Ovary (tissue), 9 donors: ENCODE results near the gene FGD3. TPM values are rescaled to one million over a fixed set of nuclear protein-coding genes. Genes with fewer than 3 reads are reported as not detected.
A peak's percentile ranks its signal among the peaks of the same experiment; 100 is the strongest.

Experiments
- DNase-seq, 5 donors: peaks; one replicate each; pipeline ENCODE4 v3.0.0-alpha.2; 2019 to 2020
- H3K27ac ChIP-seq, 2 donors: fragments of 200-600 bp; one replicate each; pipeline versions ENCODE4 v1.5.1 to v1.8.0; 2019 to 2022
- H3K27me3 ChIP-seq: fragments of 200-600 bp; one replicate; pipeline ENCODE4 v1.8.0; 2022
- H3K36me3 ChIP-seq: fragments of 200-600 bp; sonication (generic); one replicate; pipeline ENCODE4 v1.5.1; 2019
- H3K4me1 ChIP-seq: one replicate; pipeline ENCODE4 v1.8.1; 2013; ENCODE audit warnings: mild to moderate bottlenecking, moderate library complexity; ENCODE audit not compliant: insufficient read depth
- H3K4me3 ChIP-seq: fragments of 200-600 bp; sonication (generic); one replicate; pipeline ENCODE4 v1.5.1; 2017
- H3K9me3 ChIP-seq, 2 donors: fragments of 200-600 bp in 1 of 2; sonication (generic) in 1 of 2; one replicate each; pipeline versions ENCODE4 v1.5.1 to v1.8.1; 2013 to 2019; ENCODE audit warnings: mild to moderate bottlenecking in 1 of 2, moderate library complexity in 1 of 2
- EP300 ChIP-seq: sonication (generic); formaldehyde crosslinking; IDR thresholded peaks from one replicate; pipeline ENCODE4 v1.6.1; 2017; ENCODE audit warnings: antibody characterized with exemption
- POLR2A ChIP-seq: fragments of 450-650 bp; IDR thresholded peaks from one replicate; pipeline ENCODE4 v1.6.1; 2017; ENCODE audit warnings: antibody characterized with exemption, mild to moderate bottlenecking, moderate library complexity
- WGBS, 3 donors: extraction: QIAGEN DNeasy Blood & Tissue Kit in 1 of 3; methylation state at CpG; one replicate each; pipeline versions ENCODE4 v1.1.5 to v1.1.7; 2013 to 2017; 5-methylcytosine and 5-hydroxymethylcytosine counted together
- intact Hi-C, 4 donors: fragments of 100-400 bp; cut with DNase I; formaldehyde crosslinking; loops; one replicate each; pipeline versions ENCODE4 v1.11.0 to v1.15.1; 2022 to 2023
- polyA plus RNA-seq, 2 donors: library from polyadenylated mRNA; stranded (reverse); fragments of 200-250 nt in 1 of 2; fragments of 350-450 nt in 1 of 2; fragmentation: Illumina TruSeq in 1 of 2; extraction: RNeasy Lipid Tissue Mini Kit (QIAGEN cat#74804) in 1 of 2; gene quantifications; one replicate each; pipeline ENCODE4 v1.2.3, GENCODE V29; 2013 to 2014
- total RNA-seq, 7 donors: library from RNA; depleted of rRNA in 2 of 7; stranded (reverse); fragments of >200 nt in 2 of 7; fragmentation: NEBNext Ultra II Directional in 3 of 7; extraction: Animal tissue kit (Norgen Biotek cat#: 25700) in 3 of 7; gene quantifications; one replicate each; pipeline versions ENCODE4 v1.1.0 to v1.2.4, GENCODE V29; 2016 to 2023
- TF ChIP-seq, protein P1 (sequence below), 3 donors: fragments of 450-650 bp in 2 of 3; fragments of 200-600 bp in 1 of 3; IDR thresholded peaks; one replicate each; pipeline versions ENCODE4 v1.5.1 to v1.8.0; 2016 to 2022; ENCODE audit warnings: antibody characterized with exemption in 3 of 3, mild to moderate bottlenecking in 1 of 3
- donor health status: DM: no; HTN: no; CAD: no; lungs with moderate emphysema.
- donor health status: DM: no; HTN: no; CAD: no.
- donor health status: Bipolar disorder and iron deficiency.
- donor health status: DM: yes; HTN: yes; CAD: no.
- donor health status: DM: no; HTN: no; CAD: no.
- donor health status: DM: yes; HTN: yes; CAD: no.

The FGD3 gene
- total and polyA plus RNA-seq, 9 donors, result 1.1 to 6.7 (median 2.0) TPM

DNA sequence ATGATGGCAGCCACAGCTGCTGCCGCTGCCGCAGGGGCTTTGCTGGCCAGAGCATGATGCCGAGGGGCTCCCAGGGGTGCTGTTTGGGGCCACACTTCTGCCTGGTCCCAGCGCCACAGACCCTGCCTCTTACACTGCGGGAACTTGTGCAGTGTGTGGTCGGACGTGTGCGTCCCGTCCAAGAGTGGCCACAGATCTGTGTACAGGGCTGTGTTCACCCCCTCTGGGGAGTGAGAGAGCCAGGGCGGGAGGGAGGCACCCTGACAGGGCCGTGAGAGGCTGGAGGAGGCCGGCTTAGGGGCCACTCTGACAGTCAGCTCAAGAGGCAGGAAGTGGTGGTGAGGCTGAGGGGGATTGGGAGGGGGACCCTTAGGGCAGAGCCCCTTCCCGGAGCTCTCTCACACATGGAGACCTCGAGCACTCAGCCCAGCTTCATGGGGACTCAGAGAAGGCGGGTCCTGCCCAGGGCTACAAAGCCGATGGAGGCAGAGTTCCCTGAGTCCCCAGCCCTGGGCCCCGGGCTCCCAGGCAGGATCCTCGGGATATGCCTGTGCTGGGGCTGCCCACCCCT, 135.6 kb downstream of the FGD3 start:
- Histone ChIP-seq H3K27ac (no peak overlapping the region), H3K36me3 (no peaks in the 10 kb centered on the region), H3K27me3 (no peaks in the 10 kb centered on the region), H3K4me3 (no peak overlapping the region), H3K4me1 (no peaks in the 10 kb centered on the region), H3K9me3 (no peaks in the 10 kb centered on the region)
- DNase-seq, result peak in 4 of 5 donors; percentile 5 to 28 (median 12)
- 71 to 77% (median 76%) methylated on average over 18 of the region's 18 CpGs for whole genome bisulfite sequencing, 3 donors
- intact Hi-C loops, result no loop called here
- TF ChIP-seq EP300 (no peak), POLR2A (no peak)
- TF ChIP-seq, protein P1, sequence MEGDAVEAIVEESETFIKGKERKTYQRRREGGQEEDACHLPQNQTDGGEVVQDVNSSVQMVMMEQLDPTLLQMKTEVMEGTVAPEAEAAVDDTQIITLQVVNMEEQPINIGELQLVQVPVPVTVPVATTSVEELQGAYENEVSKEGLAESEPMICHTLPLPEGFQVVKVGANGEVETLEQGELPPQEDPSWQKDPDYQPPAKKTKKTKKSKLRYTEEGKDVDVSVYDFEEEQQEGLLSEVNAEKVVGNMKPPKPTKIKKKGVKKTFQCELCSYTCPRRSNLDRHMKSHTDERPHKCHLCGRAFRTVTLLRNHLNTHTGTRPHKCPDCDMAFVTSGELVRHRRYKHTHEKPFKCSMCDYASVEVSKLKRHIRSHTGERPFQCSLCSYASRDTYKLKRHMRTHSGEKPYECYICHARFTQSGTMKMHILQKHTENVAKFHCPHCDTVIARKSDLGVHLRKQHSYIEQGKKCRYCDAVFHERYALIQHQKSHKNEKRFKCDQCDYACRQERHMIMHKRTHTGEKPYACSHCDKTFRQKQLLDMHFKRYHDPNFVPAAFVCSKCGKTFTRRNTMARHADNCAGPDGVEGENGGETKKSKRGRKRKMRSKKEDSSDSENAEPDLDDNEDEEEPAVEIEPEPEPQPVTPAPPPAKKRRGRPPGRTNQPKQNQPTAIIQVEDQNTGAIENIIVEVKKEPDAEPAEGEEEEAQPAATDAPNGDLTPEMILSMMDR (IDR thresholded peaks at IDR 0.05), result no peak

DNA sequence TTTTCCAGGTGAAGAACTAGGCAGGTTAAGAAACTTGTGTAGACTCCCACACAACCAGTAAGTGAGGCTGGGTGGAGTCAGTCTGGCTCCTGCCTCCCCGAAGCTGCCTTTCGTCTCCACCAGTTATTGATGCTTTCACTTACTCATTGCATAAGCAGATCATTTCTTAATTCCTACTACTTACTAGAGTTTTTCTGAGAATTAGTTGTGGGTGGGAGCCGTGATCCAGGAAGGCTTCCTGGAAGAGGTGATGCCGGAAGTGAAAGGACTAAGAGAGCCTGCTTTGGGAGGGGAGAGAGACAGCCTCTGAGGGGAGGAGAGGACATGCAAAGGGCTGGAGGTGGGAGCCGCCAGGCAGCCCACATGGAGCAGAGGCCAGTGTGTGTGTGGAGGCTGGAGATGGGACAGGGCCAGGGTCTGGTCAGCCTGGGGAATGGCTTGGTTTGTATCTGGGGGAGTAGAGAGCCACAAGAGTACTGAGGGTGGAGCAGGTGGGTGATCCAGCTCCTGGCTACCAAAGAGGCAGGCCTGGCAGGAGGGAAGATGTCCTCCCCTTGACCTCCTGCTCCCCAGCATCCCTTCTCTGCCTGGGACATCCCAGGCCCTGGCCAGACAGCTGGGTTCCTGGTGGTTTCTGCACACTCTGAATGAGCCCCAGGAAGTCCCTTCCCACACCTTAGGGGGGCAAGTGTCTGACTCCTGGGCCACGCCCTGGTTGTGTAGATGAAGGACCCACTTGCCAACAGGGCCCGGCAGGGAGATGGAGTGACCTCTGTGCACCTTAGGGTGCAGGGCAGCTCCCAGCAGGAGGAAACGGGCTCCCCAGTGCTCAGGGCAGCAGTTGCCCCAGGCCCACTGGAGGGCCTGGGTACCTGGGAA, 136.5 kb downstream of the FGD3 start:
- peak in 3 of 5 donors; percentile 5 to 22 (median 10) for DNase-seq
- Histone ChIP-seq H3K27me3 (no peaks in the 10 kb centered on the region), H3K4me1 (no peaks in the 10 kb centered on the region), H3K9me3 (no peaks in the 10 kb centered on the region), H3K27ac (no peak overlapping the region), H3K36me3 (no peaks in the 10 kb centered on the region), H3K4me3 (no peak overlapping the region)
- no peak for TF ChIP-seq EP300
- TF ChIP-seq POLR2A, result no peak
- TF ChIP-seq, protein P1 (IDR thresholded peaks at IDR 0.05), result no peak
- intact Hi-C loops, result no loop called here
- 84 to 85% (median 85%) methylated on average over 8 of the region's 8 CpGs for WGBS, 3 donors

DNA sequence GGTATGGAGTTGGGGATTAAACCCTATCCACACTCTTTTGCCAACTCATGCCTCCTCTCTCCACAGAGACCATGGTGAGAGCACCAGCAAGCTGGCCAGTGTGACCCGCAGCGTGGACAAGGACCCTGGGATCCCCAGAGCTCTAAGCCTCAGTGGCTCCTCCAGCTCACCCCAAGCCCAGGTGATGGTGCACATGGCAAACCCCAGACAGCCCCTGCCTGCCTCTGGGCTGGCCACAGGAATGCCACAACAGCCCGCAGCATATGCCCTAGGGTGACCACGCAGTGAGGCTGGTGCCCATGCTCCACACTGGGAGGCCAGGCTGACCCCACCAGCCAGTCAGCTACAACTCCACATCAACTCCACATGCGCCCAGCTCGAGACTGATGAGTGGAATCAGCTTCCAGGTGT, 137.2 kb downstream of the FGD3 start:
- Histone ChIP-seq H3K36me3 (no peaks in the 10 kb centered on the region), H3K27me3 (no peaks in the 10 kb centered on the region), H3K9me3 (no peaks in the 10 kb centered on the region), H3K27ac (no peak overlapping the region), H3K4me3 (no peak overlapping the region), H3K4me1 (no peaks in the 10 kb centered on the region)
- TF ChIP-seq POLR2A, result no peak
- no peak for TF ChIP-seq EP300
- TF ChIP-seq, protein P1 (IDR thresholded peaks at IDR 0.05), result no peak
- intact Hi-C loops, result no loop called here
- 92 to 97% (median 94%) methylated on average over 6 of the region's 6 CpGs for WGBS, 3 donors
- peak; percentile 6 to 20 (median 13) for DNase-seq

DNA sequence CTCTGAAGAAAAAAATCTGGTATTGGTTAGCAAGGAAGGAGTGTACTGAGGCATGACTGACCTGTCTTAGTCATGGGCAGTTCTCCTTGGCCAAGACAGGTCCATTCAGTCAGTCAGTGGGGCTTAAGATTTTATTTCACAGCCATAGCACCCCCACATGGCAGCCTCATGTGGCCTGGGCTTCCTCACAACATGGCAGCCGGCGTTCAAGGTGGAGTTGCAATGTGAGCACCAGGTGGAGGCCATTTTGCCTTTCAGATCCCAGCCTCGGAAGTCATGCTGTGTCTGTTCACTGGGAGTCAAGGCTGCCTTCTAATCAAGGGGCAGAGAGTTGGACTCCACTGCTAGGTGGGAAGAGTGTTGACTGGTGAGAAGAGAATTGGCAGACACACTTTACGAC, 138.4 kb downstream of the FGD3 start:
- Histone ChIP-seq H3K36me3 (no peaks in the 10 kb centered on the region), H3K27me3 (no peaks in the 10 kb centered on the region), H3K4me3 (no peak overlapping the region), H3K9me3 (no peaks in the 10 kb centered on the region), H3K27ac (no peak overlapping the region), H3K4me1 (no peaks in the 10 kb centered on the region)
- intact Hi-C loops, result no loop called here
- peak in 3 of 5 donors; percentile 7 to 17 (median 11) for DNase-seq
- no peak for TF ChIP-seq POLR2A
- no peak for TF ChIP-seq EP300
- 94 to 100% (median 96%) methylated on average over 4 of the region's 4 CpGs for WGBS, 3 donors

Other genes with a start within 250 kb of the FGD3 start
- gene BICD2, start 182.7 kb upstream of the FGD3 start, total RNA-seq, result 10 to 100 TPM; 16.8 to 28.7 (median 20.9) TPM
- 10 to 100 TPM; 13.9 to 18.6 TPM for gene BICD2, start 182.7 kb upstream of the FGD3 start, polyA plus RNA-seq
- 10 to 100 TPM in 5 of 7 donors, 1 to 10 TPM in 2; 5.4 to 16.9 (median 11.2) TPM for gene ZNF484, start 69.5 kb upstream of the FGD3 start, total RNA-seq
- 1 to 10 TPM; 2.7 to 4.5 TPM for gene ZNF484, start 69.5 kb upstream of the FGD3 start, polyA plus RNA-seq
- gene SUSD3, start 111.2 kb downstream of the FGD3 start, total RNA-seq, result 10 to 100 TPM; 30.5 to 66.1 (median 42.4) TPM
- 10 to 100 TPM in 1 of 2 donors, 1 to 10 TPM in 1; 9.6 to 42.5 TPM for gene SUSD3, start 111.2 kb downstream of the FGD3 start, polyA plus RNA-seq
- 10 to 100 TPM; 34.0 to 50.0 (median 44.7) TPM for gene CARD19, start 148.7 kb downstream of the FGD3 start, total RNA-seq
- gene CARD19, start 148.7 kb downstream of the FGD3 start, polyA plus RNA-seq, result 10 to 100 TPM in 1 of 2 donors, 1 to 10 TPM in 1; 5.0 to 67.6 TPM
- 10 to 100 TPM; 35.2 to 75.2 (median 40.6) TPM for gene NINJ1, start 186.7 kb downstream of the FGD3 start, total RNA-seq
- 10 to 100 TPM in 1 of 2 donors, 1 to 10 TPM in 1; 7.5 to 46.1 TPM for gene NINJ1, start 186.7 kb downstream of the FGD3 start, polyA plus RNA-seq
- gene WNK2, start 236.6 kb downstream of the FGD3 start, total RNA-seq, result 10 to 100 TPM in 3 of 7 donors, 1 to 10 TPM in 4; 1.5 to 24.7 (median 7.1) TPM
- 1 to 10 TPM in 1 of 2 donors, under 1 TPM in 1; 0.53 to 1.0 TPM for gene WNK2, start 236.6 kb downstream of the FGD3 start, polyA plus RNA-seq